M059J (cell line): ENCODE measurements around the gene DDX42. TPM values are rescaled to one million over a fixed set of nuclear protein-coding genes. Genes with fewer than 3 reads are reported as not detected.
"Not testable (repeated sequence)": the region's sequence is repeated elsewhere in the genome, so short reads cannot be mapped to it uniquely, and the experiment has no call there.

Source experiments
- DNase-seq: peaks from one replicate; pipeline ENCODE4 v3.0.0-alpha.2; 2012; ENCODE audit warnings: low read depth
- total RNA-seq: library from RNA; depleted of rRNA; stranded (reverse); fragments of >200 nt; shearing (Covaris generic); gene quantifications from 2 replicates; pipeline ENCODE4 v1.2.3, GENCODE V29; 2014

The DDX42 gene
- total RNA-seq, 1 experiment from 2014 or later, result 35.2 TPM

DNA sequence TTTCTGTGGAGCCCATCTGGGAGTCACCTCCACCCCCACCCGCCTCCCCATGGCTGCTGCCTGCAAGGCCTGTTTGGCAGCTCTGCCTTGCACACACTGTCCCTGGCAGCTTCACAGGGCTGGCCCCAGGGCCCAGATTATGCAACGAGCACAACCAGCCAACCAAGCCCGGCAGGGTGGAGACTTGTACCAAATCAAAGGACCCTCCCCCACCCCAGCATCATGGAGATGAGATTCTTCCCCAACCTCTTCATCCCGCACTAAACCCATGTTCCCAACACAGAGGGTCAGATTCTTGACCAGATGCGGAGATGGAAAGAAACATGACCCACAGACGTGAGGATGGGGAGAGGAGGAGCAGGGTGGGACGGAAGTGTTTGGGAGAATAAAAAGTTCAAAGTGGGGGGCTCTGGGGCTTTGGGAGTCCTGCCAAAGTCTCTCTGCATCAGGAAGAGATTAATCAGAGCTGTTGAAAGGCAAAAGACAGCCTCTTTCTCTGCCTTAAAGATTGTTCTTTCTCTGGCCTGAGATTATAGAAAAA lies 64.7 kb downstream of the DDX42 start:
- DNase-seq, result no peak

DNA sequence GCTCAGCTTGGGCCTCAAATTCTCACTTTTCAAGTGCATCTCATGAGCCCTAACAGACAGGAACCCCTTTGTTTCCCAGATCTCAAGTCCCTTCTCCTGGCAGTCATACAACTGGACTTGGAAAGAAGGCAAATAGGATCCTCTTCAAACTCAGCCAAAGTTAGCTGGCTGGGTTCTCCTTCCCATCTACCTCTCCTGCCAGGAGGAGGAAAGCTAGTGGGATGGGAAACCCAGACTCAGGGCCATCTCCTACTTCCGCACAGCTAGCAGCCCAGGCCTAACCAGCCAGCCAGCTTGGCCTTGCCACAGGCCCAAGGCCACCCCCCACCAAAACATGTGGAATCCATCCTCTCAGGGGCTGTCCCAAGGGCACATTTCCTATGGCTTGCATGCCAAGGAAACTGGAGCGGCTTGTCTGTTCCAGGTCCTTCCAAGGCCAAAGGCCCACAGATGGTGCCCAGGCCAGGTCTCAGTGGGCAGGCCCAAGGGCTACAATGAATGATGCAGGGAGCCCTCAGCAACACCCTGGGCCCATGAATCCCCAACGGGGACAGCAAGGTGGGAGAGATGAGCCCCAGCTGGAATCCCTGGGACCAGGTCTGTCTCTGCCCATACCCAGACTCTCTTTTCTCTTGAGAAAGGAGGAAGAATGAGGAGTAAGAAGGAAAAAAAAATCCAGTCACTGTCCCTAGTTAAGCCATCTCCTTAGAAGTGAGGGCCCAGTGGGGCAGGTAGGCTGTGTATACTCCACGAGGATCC lies 66.8 kb downstream of the DDX42 start:
- no peak for DNase-seq

DNA sequence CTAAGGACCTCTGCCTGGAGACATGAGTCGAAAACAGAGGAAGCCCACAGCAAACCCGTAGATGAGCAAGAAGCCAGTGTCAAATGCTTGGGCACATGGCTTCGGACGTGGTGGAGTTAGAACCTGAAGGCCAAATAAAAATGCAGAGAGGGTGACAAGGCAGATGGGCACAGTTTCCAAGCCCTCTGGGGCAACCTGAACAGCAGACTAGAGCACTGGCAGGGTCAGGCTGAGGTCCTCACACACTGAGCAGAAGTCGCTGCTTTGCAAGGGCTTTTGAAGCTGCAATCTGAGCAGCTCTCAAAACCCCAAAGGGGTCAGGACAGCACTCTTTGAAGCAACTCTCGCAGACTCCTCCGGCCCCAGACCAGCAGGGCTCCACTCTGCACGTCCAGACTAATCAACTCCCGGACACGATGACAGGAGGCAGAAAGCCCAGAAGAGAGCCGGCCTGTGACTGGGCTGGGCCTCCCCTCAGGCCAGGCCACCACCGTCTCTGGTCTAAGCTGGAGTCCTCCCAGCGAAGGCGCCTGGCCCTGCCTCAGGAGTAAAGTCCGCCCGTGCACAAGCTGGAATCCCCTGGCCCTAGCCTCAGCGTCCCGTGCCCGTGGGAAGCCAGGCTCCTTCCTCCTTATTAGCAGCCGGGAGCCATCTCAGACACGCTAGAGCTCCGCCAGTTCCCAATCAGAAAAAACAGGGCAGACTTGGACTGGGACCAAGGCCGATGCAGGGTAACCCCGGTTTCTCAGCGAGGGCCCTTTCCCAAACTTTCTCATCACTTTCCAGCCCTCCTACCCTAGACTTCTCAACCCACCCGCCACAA lies 67.6 kb downstream of the DDX42 start:
- DNase-seq, result peak; percentile 52

DNA sequence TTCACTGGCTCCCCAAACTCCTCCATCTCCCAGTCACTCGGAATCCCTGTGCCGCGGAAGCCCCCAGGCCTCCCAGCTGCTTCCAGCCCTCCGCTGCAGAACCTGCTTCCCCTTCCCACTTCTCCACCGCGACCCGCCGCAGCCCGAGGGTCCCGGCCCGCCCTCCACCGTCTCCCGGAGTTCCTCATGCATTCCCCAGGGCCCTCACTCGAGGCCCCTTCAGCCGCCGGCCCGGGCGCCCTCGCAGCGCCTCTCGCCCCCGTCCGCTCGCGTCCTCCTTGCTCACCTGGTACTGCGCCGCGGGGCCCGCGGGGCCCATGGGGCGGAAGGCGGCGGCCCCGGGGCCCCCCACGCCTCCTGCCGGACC lies 68.2 kb downstream of the DDX42 start:
- DNase-seq, result peak; percentile 35

DNA sequence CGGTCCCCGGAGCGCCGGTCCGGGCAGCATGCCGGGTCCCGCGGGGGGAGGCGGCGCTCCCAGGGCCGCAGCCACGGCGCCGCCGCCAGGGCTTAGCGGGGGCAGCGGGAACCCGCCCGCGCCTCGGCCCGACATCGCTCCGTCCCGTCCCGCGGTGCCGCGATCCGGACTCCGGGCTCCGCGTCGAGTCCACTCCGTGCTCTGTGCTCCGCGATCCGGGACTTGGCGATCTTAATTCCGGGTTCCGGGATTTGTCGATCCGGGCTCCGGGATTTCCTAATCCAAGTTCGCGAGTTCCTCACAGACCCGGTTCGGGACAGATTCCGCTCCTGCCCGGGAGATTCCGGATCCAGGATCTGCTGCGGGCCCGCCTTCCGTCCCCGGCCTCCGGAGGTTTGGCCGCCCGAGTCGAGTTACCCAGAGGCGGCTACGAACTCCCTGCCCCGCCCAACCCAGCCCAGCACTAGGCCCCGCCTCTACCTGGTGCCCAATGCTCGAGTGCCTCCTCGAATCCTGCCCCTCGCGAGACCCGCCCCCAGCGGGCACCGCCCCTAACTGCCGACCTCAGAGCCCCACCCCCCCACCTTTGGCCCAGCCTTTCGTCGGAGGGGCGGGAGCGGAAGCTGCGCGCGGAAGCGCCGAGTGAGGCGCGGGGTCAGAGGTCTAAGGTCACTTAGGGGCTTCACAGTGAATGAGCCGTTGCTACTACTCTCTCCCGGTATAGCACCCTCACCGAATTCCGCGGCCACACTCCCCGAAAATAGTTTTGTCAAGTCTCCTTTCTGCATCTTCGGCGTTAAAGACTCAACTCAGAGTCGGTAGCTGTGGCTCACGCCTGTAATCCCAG lies 68.8 kb downstream of the DDX42 start, which contains the start of gene SMARCD2:
TSS of gene SMARCD2 (minus strand) at position 146 of the 847 bp plus-strand sequence. CDS start at position 135, 11 bp downstream.
- DNase-seq, result peak; percentile 97

DNA sequence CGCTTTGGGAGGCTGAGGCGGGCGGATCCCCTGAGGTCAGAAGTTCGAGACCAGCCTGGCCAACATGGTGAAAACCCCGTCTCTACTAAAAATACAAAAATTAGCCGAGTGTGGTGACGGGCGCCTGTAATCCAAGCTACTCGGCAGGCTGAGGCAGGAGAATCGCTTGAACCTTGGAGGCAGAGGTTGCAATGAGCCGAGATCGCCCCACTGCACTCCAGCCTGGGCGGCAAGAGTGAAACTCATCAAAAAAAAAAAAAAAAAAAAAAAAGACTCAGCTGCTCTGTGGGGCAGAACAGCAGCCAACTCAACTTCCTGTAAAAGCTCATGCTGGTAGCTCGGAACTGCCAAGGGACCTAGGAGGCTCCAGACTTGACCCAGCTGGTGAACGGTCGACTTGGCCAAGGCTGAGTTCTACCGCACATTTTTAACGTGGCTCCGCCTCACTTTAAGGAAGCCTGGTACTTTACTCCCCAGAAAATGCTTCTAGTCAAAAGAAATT lies 69.5 kb downstream of the DDX42 start:
- DNase-seq, result peak; percentile 77

DNA sequence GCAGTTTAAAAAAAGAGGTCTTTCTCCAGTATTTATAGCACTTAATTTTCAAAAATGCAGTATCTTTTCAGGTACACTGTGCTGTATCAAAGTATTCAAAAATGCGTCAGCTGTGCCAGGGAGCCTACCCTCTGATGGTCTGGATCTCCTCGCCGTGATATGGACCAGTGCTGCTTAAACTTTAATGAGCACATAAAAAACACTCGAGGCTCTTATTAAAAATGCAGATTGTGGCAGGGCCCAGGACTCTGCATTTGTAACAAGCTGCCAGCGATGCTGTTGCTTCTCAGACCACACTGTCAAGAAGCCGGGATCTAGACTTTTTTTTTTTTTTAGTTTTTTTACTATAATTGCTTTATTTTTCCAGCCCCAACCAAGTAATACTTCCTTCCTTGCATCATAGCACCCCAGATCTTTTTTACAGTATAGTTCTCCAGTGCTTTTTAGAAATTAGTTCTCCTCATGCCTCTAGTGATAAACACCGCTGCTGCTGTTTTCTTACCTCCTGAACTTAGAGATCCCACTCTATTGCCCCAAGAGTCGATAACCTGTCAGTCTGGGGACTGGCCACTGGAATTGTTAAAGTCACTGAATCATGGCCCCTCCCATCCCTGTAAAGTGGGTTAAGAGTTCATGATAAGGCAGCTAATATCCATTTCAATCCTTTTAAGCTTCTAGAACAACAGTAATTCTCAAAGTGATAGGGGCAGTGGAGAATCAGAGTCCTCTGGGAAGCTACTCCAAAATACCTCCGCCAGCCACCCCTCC lies 70.1 kb downstream of the DDX42 start:
- no peak for DNase-seq

DNA sequence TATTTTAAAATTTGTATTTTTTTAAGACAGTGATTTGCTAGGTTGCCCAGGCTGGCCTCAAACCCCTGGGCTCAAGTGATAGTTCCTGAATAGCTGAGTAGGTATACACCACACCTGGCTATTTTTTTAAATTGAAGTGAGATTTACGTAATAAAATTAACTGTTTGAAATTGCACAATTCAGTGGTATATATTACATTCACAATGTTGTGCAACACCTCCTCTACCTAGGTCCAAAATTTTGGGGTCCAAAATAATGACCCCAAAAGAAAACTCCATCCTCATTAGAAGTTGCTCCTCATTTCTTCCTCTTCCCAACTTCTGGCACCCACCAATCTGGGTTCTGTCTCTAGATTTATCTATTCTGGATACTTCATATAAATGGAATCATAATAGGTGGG lies 71.5 kb downstream of the DDX42 start:
- DNase-seq, result no peak

DNA sequence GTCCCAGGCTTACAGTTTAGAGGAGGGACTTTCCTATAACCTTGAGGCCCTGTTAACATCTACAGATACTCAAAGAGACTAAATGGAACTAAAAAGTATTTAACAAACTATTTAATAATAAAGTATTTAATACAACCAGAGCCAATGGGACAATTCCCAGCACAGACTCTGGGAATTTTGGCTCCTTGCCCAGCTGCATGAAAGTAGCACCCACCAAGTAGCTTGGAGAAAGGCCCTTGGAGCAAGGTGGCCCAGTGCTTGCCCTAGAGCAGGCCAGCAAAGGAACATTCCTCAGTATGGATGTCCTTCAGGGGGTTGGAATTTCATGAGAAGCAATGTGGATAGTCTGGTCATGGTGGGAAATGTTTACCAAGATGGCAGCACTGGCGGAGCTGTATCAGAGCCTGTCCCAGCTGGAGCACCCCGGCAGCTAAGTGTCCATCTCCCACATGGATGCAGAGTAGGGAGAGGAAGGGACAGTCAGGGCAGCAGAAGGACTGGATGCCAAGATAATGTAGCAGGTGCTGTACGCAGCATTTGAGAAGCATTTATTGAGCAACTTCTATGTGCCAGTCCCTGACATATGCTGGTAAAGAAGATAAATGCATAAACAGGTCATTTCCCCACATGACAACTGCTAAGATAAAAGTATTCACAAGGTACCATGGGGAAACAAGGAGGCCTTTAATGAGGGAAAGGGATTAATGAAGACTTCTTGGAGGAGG lies 73.7 kb downstream of the DDX42 start:
- no peak for DNase-seq

DNA sequence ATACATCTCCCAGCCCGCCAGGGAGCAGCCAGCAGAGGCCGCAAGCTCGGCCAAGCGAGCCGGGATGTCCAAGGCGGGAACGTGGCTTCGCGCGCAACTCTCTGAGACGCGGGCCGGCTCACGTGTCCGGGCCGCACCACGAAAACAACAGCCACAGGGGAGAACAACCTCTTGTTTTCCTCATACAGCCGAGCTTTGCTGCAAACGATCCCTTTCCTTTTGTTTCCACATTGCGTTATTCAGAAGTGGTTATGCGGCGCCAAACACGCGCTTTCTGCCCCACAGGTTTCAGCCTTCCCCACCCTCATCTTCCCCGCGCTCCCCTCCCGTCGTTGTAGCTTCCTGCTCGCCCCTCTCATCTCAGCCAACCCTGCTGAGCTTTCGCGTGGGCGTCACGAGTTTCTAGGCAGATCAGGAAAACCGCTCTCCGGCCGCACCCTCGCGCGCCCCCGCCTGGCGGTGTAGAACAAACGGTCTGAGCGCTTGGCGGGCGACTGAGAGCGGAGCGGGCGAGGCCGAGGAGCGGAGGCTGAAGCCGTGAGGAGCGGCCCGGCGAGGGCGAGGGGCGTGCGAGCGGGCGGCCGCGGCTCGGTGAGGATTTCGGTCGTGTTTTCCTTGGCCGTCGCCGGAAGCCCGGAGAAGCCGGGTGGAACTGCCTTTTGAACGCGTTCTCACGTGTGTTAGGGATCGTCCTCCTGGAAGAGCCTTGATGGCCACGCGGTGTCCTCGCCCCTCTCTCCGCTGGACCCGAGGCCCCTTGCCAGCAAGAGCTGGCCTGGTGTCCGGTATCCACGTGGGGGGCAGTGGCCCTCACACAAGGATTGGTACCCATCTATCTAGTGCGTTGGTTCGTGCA lies 75.1 kb downstream of the DDX42 start:
- peak; percentile 38 for DNase-seq

DNA sequence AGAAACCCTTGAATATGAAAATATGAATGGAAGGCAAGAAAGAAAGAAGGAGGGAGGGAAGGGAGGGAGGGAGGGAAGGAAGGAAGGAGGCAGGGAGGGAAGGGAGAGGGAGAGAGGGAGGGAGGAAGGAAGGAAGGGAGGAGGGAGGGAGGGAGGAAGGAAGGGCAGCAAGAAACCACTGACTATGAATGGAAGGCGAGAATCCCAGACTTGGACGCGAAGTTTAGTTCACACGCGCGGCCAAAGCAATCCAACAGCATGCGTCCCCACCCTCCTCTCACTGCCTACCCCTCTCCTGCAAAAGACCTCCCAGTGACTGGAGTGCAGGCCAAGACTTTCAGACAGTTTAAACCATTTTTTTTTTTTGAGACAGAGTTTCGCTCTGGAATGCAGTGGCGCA lies 76.4 kb downstream of the DDX42 start:
- no peak for DNase-seq

DNA sequence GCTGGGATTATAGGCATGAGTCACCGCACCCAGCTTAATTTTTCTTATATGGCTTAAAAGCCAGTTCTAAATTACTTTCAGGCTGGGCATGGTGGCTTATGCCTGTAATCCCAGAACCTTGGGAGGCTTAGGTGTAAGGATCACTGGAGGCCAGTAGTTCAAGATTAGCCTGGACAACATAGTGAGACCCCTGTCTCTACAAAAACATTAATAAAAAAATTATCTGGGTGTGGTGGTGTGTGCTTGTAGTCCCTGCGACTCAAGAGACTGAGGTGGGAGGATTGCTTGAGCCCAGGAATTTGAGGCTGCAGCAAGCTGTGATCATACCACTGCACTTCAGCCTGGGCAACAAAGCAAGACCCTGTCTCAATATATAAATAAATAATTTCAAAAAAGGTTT lies 79.3 kb downstream of the DDX42 start:
- DNase-seq, result no peak

DNA sequence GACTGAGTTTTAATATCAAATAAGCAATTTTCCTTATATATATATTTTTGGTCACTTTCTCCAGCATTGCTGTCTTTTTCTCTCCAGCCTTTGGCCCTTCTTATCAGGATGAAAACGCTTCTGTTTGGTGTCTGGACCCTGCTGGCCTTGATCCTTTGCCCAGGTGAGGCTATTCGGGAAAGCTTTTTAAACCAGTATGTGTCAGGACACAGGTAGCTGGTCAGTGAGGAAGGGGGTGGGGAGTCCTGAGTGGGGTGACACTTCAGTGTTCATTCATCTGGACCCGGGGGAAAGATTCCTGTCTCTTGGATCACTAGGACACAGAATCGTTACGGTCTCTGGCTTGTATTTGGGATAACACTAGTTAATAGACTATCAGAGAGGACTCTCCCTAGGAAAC lies 80.7 kb downstream of the DDX42 start:
- no peak for DNase-seq

DNA sequence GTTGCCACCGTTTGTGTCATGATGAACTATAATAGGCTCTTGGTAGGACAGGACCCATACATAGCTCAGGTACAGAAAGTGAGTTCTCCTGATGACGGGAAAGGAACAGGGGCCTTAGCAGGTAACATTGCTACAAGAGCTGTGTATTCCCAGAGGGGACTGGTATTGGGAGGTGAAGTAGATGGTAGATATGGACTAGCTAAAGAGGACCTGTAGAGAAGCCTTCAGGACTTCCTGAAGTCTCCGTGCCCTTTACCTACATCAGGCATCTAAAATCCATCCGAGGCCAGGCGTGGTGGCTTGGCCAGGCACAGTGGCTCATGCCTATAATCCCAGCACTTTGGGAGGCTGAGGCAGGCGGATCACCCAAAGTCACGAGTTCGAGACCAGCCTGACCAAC lies 81.2 kb downstream of the DDX42 start:
- DNase-seq, result no peak

DNA sequence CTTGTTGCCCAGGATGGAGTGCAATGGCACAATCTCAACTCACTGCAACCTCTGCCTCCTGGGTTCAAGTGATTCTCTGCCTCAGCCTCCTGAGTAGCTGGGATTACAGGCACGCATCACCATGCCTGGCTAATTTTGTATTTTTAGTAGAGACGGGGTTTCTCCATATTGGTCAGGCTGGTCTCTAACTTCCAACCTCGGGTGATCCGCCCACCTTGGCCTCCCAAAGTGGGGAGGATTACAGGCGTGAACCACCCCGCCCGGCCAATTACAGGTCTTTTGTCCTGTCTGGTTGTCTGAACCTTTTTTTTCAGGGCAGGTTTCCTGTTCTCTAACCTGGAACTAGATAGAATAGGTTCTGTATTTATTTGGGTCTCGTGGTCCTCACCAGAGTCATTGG lies 82.5 kb downstream of the DDX42 start:
- not testable (repeated sequence) for DNase-seq

DNA sequence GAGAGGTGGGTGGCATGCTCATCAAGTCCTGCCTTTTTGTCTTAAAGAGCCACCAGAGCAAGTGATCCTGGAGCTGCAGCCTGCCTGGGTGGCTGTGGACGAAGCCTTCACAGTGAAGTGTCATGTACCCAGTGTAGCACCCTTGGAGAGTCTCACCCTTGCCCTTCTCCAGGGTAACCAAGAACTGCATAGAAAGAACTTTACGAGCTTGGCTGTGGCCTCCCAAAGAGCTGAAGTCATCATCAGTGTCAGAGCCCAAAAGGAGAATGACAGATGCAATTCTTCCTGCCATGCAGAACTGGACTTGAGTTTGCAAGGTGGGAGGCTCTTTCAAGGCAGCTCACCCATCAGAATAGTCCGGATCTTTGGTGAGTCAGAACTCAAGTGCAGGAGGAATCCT lies 85.3 kb downstream of the DDX42 start:
- no peak for DNase-seq

DNA sequence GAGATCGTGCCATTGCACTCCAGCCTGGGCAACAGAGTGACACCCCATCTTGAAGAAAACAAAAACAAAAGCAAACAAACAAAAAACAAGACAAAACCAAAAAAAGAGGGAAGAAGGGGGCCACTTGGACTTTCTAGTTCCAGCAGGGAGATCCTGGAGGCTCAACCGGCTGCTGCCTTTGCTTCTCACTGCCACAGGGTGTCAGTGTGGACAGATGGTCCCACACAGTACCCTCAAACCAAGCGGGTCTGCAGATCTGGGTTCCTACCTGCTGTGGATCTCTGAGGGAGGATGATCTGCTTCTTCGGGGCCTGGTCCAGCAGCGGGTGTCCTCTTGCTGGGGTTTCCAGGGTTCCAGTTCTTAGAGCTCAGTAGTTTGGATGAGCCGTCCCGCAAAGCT lies 92.7 kb downstream of the DDX42 start:
- DNase-seq, result not testable (repeated sequence)
